Gastrocnemius medialis (tissue), 4 donors: ENCODE results near the gene PFDN2.

ENCODE experiments used
- POLR2A ChIP-seq, 2 donors: fragments of 450-650 bp; IDR thresholded peaks; one replicate each; pipeline ENCODE4 v1.6.1; 2017; ENCODE audit warnings: antibody characterized with exemption in 2 of 2, mild to moderate bottlenecking in 2 of 2, moderate library complexity in 2 of 2
- TF ChIP-seq, protein P1 (sequence below), 5 experiments: fragments of 450-650 bp in 3 of 5; fragments of 200-600 bp in 2 of 5; sonication (generic) in 2 of 5; IDR thresholded peaks in 4 of 5; conservative IDR thresholded peaks in 1 of 5; 1 replicate in 4 of 5; 2 replicates in 1 of 5; pipeline ENCODE4 v1.5.1; 2016 to 2019; ENCODE audit warnings: antibody characterized with exemption in 5 of 5, mild to moderate bottlenecking in 3 of 5, moderate library complexity in 3 of 5

DNA sequence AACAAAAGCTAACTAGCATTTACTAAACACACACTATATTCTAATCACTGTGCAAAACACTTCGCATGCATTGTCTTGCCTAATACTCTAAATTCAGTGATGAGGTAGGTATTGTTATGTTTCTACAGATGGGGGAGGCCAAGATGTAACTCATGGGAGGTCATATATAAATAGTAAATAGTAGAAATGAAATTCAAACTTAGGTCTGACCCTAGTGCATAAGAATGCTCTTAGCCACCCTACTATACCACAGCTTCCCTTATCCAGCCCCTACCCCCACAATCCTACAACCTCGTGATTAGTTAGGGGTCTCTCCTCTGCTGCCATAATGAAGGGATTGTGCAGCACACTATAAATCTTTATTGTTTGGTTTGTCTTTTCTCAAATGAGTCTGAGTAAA lies 3.3 kb downstream of the PFDN2 start:
- TF ChIP-seq, protein P1, sequence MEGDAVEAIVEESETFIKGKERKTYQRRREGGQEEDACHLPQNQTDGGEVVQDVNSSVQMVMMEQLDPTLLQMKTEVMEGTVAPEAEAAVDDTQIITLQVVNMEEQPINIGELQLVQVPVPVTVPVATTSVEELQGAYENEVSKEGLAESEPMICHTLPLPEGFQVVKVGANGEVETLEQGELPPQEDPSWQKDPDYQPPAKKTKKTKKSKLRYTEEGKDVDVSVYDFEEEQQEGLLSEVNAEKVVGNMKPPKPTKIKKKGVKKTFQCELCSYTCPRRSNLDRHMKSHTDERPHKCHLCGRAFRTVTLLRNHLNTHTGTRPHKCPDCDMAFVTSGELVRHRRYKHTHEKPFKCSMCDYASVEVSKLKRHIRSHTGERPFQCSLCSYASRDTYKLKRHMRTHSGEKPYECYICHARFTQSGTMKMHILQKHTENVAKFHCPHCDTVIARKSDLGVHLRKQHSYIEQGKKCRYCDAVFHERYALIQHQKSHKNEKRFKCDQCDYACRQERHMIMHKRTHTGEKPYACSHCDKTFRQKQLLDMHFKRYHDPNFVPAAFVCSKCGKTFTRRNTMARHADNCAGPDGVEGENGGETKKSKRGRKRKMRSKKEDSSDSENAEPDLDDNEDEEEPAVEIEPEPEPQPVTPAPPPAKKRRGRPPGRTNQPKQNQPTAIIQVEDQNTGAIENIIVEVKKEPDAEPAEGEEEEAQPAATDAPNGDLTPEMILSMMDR (IDR thresholded peaks at IDR 0.05 in 4 of 5, conservative IDR thresholded peaks at IDR 0.05 in 1 of 5): no peak
- no peak for TF ChIP-seq POLR2A (IDR thresholded peaks at IDR 0.05)
